Osteocyte (in vitro differentiated cells): ENCODE measurements around the gene F2RL3. TPM values are rescaled to one million over a fixed set of nuclear protein-coding genes. Genes with fewer than 3 reads are reported as not detected.

Experiments
- DNase-seq: peaks from one replicate; pipeline ENCODE4 v3.0.0; 2021; ENCODE audit warnings: mixed read lengths; ENCODE audit not compliant: unreplicated experiment; ENCODE audit errors: extremely low spot score
- H3K27ac Mint-ChIP-seq: one replicate; pipeline ENCODE4 v1.8.0; 2021; ENCODE audit warnings: mild to moderate bottlenecking, mixed read lengths; ENCODE audit not compliant: unreplicated experiment
- H3K27me3 Mint-ChIP-seq: one replicate; pipeline ENCODE4 v1.8.0; 2021; ENCODE audit warnings: mixed read lengths; ENCODE audit not compliant: unreplicated experiment
- H3K36me3 Mint-ChIP-seq: one replicate; pipeline ENCODE4 v1.8.0; 2021; ENCODE audit warnings: mixed read lengths; ENCODE audit not compliant: unreplicated experiment
- H3K4me1 Mint-ChIP-seq: one replicate; pipeline ENCODE4 v1.8.0; 2021; ENCODE audit warnings: mixed read lengths; ENCODE audit not compliant: unreplicated experiment
- H3K4me3 Mint-ChIP-seq: one replicate; pipeline ENCODE4 v1.8.0; 2021; ENCODE audit warnings: mild to moderate bottlenecking, moderate library complexity, mixed read lengths; ENCODE audit not compliant: unreplicated experiment
- H3K9me3 Mint-ChIP-seq: one replicate; pipeline ENCODE4 v1.8.0; 2021; ENCODE audit warnings: mixed read lengths; ENCODE audit not compliant: unreplicated experiment
- total RNA-seq: library from RNA; stranded (reverse); gene quantifications from 2 replicates; pipeline ENCODE4 v1.2.1, GENCODE V29; 2021
- TF ChIP-seq, protein P1 (sequence below): fragments of 200-600 bp; sonication (generic); IDR thresholded peaks from 2 replicates; pipeline ENCODE4 v1.5.0; 2021; ENCODE audit warnings: antibody characterized with exemption, mild to moderate bottlenecking, moderate library complexity

The F2RL3 gene
- total RNA-seq, 1 donor from 2014 or later: 0.08 TPM

DNA sequence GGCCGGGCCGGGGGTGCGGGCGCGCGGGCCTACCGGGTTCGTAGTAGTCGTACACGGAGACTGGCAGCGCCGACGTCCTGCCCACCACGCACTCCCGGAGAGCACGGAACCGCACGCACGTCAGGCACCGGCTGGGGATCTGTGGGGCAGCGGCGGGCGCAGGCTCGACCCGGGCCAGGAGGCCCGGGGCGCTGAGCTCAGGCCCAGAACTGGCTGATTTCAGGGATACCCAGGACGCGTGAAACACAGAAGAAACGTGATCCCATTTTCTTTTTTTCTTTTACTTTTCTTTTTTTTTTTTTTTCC is 9.0 kb downstream of the F2RL3 start:
- Mint-ChIP-seq H3K27ac (no peak overlapping the region), H3K9me3 (no peaks in the 10 kb centered on the region), H3K4me1 (peaks cover 19% of the 10 kb centered on the region), H3K27me3 (no peaks in the 10 kb centered on the region), H3K36me3 (peaks cover 11% of the 10 kb centered on the region), H3K4me3 (peak overlapping the region; percentile 61)
- TF ChIP-seq, protein P1, sequence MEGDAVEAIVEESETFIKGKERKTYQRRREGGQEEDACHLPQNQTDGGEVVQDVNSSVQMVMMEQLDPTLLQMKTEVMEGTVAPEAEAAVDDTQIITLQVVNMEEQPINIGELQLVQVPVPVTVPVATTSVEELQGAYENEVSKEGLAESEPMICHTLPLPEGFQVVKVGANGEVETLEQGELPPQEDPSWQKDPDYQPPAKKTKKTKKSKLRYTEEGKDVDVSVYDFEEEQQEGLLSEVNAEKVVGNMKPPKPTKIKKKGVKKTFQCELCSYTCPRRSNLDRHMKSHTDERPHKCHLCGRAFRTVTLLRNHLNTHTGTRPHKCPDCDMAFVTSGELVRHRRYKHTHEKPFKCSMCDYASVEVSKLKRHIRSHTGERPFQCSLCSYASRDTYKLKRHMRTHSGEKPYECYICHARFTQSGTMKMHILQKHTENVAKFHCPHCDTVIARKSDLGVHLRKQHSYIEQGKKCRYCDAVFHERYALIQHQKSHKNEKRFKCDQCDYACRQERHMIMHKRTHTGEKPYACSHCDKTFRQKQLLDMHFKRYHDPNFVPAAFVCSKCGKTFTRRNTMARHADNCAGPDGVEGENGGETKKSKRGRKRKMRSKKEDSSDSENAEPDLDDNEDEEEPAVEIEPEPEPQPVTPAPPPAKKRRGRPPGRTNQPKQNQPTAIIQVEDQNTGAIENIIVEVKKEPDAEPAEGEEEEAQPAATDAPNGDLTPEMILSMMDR: no peak
- no peak for DNase-seq

DNA sequence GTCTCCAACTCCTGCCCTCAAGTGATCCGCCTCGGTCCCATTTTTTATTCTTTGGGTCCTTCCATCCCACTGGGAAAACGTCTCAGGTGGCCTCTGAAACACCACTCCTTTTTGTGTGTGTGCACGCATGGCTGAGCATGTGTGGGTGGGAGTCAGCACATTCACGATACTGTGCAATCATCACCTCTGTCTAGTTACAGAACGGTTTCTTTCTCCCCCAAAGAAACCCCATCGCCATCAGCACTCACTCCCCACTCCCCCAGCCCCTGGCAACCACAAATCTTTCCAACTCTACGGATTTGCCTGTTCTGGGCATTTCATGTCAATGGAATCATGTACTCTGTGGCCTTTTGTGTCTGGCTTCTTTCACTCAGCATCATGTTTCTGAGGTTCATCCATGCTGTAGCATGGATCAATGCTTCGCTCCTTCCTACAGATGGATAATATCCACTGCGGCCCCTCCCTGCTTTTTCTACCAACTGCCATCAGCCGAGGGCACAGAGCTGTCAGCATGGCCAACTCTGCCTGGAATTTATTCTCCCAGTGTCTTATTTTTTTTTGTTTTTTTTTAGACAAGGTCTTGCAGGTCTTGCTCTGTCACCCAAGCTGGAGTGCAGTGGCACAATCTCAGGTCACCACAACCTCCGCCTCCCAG is 9.7 kb downstream of the F2RL3 start:
- Mint-ChIP-seq H3K27me3 (no peaks in the 10 kb centered on the region), H3K4me1 (peaks cover 19% of the 10 kb centered on the region), H3K4me3 (peak overlapping the region; percentile 61), H3K9me3 (no peaks in the 10 kb centered on the region), H3K27ac (no peak overlapping the region), H3K36me3 (peaks cover 8% of the 10 kb centered on the region)
- TF ChIP-seq, protein P1: no peak
- no peak for DNase-seq

DNA sequence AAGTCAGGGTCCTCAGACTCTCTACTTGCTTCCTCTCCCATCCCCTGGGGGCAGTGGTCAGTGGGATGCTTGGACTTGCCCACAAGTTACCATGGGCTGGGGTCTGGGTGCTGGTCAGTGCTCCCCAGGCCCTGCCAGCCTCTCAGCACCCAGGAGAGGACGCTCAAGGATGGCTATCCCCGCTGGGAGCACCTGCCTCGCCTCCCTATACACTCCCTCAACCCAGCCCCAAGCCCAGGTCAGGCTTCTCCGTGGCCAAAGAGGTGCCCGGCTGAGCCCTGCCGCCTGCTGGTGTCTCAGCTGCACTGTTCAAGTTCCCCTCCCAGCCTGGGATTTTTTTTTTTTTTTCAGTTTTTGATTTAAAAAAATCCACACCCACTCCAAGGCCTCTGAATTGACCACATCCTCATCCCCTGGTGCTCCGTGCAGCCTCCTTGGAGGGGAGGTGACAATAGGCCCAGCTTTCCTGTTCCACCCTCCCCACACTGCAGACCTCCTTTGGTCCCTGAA is 10.8 kb downstream of the F2RL3 start:
- Mint-ChIP-seq H3K4me3 (no peak overlapping the region), H3K9me3 (no peaks in the 10 kb centered on the region), H3K27me3 (no peaks in the 10 kb centered on the region), H3K27ac (no peak overlapping the region), H3K36me3 (peaks cover 8% of the 10 kb centered on the region), H3K4me1 (peaks cover 16% of the 10 kb centered on the region)
- no peak for DNase-seq
- TF ChIP-seq, protein P1: peak; percentile 62

DNA sequence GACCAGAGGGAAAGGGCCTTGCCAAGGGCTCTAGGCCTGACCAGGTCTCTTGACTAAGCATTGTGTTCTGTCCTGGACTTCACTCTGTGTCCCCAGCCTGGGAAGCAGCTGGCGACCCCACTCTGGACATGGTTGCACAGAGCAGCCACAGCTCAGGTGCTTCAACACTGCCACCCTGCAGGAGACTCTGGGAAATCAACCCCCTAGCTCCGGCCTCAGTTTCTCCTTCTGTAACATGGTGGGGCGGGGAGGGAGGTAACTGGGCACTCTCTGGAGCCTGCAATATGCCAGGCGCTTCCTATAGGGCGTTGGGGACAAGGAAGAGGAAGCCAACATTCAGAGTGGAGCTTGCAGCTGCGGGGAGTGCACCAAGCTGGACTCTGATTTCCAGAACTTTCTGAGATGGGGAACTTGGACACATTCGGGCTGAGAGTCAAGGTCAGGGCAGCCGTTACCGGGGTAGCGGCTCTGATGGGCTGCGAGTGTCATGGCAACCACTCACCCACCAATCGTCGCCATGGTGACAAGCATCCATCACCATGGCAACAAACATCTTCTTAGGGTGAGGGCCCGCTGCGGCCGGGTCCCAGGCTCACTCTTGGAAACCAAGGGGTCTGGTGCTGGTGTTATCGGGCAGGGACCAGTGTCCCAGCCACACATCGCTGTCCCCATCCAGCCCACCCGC is 12.8 kb downstream of the F2RL3 start:
- DNase-seq: no peak
- no peak overlapping the region for H3K4me3 Mint-ChIP-seq

DNA sequence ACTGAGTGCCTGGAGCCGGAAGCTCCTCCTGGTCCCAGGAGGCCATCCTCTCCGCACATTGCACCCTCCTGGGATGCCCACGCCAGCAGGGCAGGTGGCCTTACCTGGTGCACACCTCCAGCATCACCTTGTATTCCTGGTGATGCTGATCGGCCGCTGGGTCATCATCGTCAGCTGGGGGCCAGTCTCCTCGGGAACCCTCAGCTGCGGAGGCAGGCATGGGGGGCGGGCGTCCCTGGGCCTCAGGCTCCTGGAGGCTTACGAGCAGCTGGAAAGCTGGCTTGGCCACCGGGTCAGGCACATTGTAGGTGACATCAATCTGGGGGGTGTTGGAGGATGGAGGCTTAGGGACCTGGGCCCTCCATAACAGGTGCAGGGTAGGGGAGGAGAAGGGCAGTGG is 13.7 kb downstream of the F2RL3 start:
- Mint-ChIP-seq H3K36me3 (peaks cover 7% of the 10 kb centered on the region), H3K4me3 (no peak overlapping the region), H3K9me3 (no peaks in the 10 kb centered on the region), H3K4me1 (peaks cover 10% of the 10 kb centered on the region), H3K27me3 (no peaks in the 10 kb centered on the region), H3K27ac (no peak overlapping the region)
- no peak for DNase-seq
- TF ChIP-seq, protein P1: no peak

More for the DNA sequence above, 12.8 kb downstream of the F2RL3 start:
- TF ChIP-seq, protein P1: no peak
- H3K4me1 Mint-ChIP-seq: peaks cover 10% of the 10 kb centered on the region
- no peak overlapping the region for H3K27ac Mint-ChIP-seq
- H3K27me3 Mint-ChIP-seq: no peaks in the 10 kb centered on the region
- H3K9me3 Mint-ChIP-seq: no peaks in the 10 kb centered on the region
- H3K36me3 Mint-ChIP-seq: peaks cover 7% of the 10 kb centered on the region
